PFSK-1 (cell line): ENCODE measurements around the gene CCDC86.

Experiments used
- FOXP2 ChIP-seq: optimal IDR thresholded peaks from 2 replicates; pipeline ENCODE3; 2011; ENCODE audit warnings: borderline replicate concordance, control low read depth, inconsistent platforms; ENCODE audit not compliant: insufficient read depth; ENCODE audit errors: extremely low read length, extremely low read depth
- POLR2AphosphoS5 ChIP-seq: IDR thresholded peaks from 2 replicates; pipeline ENCODE4 v1.6.1; 2012; ENCODE audit warnings: low read depth, mild to moderate bottlenecking, control low read depth, low read length, moderate library complexity
- TAF1 ChIP-seq: IDR thresholded peaks from 2 replicates; pipeline ENCODE4 v1.6.1; 2012; ENCODE audit warnings: low read length, control low read depth, borderline replicate concordance; ENCODE audit not compliant: insufficient read depth

DNA sequence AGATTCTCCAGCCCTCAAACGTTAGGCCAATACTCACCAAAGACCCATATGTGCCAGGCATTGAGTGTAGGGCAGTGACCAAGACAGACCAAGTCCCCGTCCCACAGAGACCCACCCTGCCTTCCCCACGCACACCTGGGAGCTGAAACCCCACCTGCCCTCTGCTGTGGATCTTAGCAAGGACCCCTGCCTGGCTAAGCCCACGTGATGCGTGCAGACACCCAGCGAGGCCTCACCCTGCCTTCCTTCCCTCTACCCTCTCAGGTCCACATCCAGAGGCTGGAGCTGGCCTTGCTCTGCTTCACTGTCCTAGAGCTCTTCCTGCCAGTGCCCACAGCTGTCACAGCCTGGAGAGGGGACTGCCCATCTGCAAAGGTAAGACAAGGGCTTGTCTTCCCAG, 46.6 kb upstream of the CCDC86 start:
- no peak for TF ChIP-seq TAF1
- no peak for TF ChIP-seq FOXP2
- TF ChIP-seq POLR2AphosphoS5 = no peak
